Measurements from ENCODE around the gene ADGRF5.
"Not testable (repeated sequence)": the region's sequence is repeated elsewhere in the genome, so short reads cannot be mapped to it uniquely, and the experiment has no call there.

GRCh38 chr6:46834991-46835390 lies 86.7 kb downstream of the ADGRF5 start:
- TF ChIP-seq CTCF, POLR2A (IDR thresholded peaks at IDR 0.05): not testable (repeated sequence)

Measured in testis (tissue), 2 donors.